Measurements from ENCODE around the gene SGSM2. TPM values are rescaled to one million over a fixed set of nuclear protein-coding genes. Genes with fewer than 3 reads are reported as not detected.

The SGSM2 gene
- total and polyA plus RNA-seq, 2 of the 8 experiments (the other 6 are each of a cell fraction or from before 2014, with no cell fraction given), result 44.5 to 77.7 TPM

DNA sequence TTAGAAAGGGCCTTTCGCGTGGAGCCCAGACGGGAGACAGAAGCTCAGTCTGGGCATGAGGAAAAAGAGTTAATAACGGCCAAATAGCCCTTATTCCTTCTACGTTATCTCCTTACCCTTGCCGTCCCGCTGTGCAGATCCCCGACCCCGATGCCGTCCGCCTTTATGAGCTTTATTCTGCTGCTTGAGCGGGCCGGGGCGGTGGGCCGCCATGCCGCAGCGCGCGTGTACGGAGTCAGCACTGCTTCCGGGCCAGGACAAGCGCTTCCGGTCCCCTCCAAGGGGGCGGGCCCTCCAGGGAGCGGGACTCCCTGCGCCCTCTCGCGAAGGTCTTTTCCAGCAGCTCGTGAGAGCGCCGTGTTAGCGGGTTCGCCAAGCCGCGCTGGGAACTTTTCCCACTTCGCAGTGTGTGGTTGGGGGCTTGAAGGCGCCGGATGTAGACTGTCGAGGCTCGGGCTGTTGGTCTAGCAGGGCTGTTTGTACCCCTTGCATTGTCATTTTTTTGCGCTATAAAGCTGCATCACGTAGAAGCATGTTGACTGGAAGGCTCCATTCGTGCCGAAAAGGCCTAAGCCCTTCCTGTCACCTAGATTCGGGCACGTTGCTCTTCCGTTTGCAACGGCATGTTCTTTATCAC lies 968 bp upstream of the SGSM2 start, which contains the start of gene TSR1 (continued):
- TF ChIP-seq EP300 (IDR thresholded peaks at IDR 0.05; ENCODE audit: borderline replicate concordance in 1 of 2, low read depth in 2 of 2, low read length in 2 of 2) (peak in 1 of 2 experiments; percentile 31; a peak in 1 of 3 replicates), ZNF274 (IDR thresholded peaks at IDR 0.05; ENCODE audit: borderline replicate concordance, extremely low read depth, low read length) (no peak), PHF8 (conservative IDR thresholded peaks at IDR 0.05; ENCODE audit: low read depth, low read length) (peak; percentile 91), MAFK (IDR thresholded peaks at IDR 0.05; ENCODE audit: low read depth, low read length) (no peak), TAF7 (optimal IDR thresholded peaks at IDR 0.05; ENCODE audit: borderline replicate concordance, low read depth, low read length) (peak; percentile 86), CHD1 (IDR thresholded peaks at IDR 0.05; ENCODE audit: low read depth, low read length) (no peak), TAF1 (IDR thresholded peaks at IDR 0.05; ENCODE audit: low read depth, low read length) (peak; percentile 91), KDM5A (IDR thresholded peaks at IDR 0.05; ENCODE audit: low read length) (peak; percentile 98), KDM1A (IDR thresholded peaks at IDR 0.05; ENCODE audit: borderline replicate concordance, low read length) (no peak), BRCA1 (IDR thresholded peaks at IDR 0.05; ENCODE audit: low read depth, low read length) (peak; percentile 57; the same call in 1 of the 2 replicates), BCL11A (IDR thresholded peaks at IDR 0.05; ENCODE audit: low read depth in 2 of 2, low read length in 2 of 2) (no peak), CTBP2 (IDR thresholded peaks at IDR 0.05; ENCODE audit: borderline replicate concordance, insufficient read depth, insufficient read length, low read length) (no peak), GTF2F1 (IDR thresholded peaks at IDR 0.05; ENCODE audit: borderline replicate concordance, low read depth, low read length) (peak; percentile 34; the same call in 1 of the 2 replicates), TCF12 (IDR thresholded peaks at IDR 0.05; ENCODE audit: low read depth, low read length) (no peak), POLR2A (IDR thresholded peaks at IDR 0.05; ENCODE audit: control extremely low read depth in 1 of 2, low read depth in 2 of 2, low read length in 2 of 2) (peak; percentile 73 to 89; a peak in 2 of 3 replicates), EGR1 (IDR thresholded peaks at IDR 0.05; ENCODE audit: borderline replicate concordance, low read depth, low read length) (0 out of 2 replicates have a peak, but pooled peaks have one; percentile 25)
- TF ChIP-seq, protein P1, sequence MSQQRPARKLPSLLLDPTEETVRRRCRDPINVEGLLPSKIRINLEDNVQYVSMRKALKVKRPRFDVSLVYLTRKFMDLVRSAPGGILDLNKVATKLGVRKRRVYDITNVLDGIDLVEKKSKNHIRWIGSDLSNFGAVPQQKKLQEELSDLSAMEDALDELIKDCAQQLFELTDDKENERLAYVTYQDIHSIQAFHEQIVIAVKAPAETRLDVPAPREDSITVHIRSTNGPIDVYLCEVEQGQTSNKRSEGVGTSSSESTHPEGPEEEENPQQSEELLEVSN (IDR thresholded peaks at IDR 0.05), result peak; percentile 85
- TF ChIP-seq, protein P2, sequence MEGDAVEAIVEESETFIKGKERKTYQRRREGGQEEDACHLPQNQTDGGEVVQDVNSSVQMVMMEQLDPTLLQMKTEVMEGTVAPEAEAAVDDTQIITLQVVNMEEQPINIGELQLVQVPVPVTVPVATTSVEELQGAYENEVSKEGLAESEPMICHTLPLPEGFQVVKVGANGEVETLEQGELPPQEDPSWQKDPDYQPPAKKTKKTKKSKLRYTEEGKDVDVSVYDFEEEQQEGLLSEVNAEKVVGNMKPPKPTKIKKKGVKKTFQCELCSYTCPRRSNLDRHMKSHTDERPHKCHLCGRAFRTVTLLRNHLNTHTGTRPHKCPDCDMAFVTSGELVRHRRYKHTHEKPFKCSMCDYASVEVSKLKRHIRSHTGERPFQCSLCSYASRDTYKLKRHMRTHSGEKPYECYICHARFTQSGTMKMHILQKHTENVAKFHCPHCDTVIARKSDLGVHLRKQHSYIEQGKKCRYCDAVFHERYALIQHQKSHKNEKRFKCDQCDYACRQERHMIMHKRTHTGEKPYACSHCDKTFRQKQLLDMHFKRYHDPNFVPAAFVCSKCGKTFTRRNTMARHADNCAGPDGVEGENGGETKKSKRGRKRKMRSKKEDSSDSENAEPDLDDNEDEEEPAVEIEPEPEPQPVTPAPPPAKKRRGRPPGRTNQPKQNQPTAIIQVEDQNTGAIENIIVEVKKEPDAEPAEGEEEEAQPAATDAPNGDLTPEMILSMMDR (IDR thresholded peaks at IDR 0.05; ENCODE audit: control extremely low read depth in 1 of 3, insufficient read depth in 1 of 3, low read depth in 1 of 3, low read length in 3 of 3), result peak in 1 of 3 experiments; percentile 12; a peak in 1 of 4 replicates
- TF ChIP-seq, protein P3, sequence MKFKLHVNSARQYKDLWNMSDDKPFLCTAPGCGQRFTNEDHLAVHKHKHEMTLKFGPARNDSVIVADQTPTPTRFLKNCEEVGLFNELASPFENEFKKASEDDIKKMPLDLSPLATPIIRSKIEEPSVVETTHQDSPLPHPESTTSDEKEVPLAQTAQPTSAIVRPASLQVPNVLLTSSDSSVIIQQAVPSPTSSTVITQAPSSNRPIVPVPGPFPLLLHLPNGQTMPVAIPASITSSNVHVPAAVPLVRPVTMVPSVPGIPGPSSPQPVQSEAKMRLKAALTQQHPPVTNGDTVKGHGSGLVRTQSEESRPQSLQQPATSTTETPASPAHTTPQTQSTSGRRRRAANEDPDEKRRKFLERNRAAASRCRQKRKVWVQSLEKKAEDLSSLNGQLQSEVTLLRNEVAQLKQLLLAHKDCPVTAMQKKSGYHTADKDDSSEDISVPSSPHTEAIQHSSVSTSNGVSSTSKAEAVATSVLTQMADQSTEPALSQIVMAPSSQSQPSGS (IDR thresholded peaks at IDR 0.05; ENCODE audit: low read length), result 0 out of 2 replicates have a peak, but pooled peaks have one; percentile 6

All from H1 (cell line).